SK-N-SH (cell line): Measurements from ENCODE around the gene LEMD1. TPM values are rescaled to one million over a fixed set of nuclear protein-coding genes. Genes with fewer than 3 reads are reported as not detected.

Experiments
- CTCF ChIA-PET: fragments of 300-600, 350-600 bp; formaldehyde crosslinking; extraction: SDS; loops from one replicate; lab custom pipeline; 2021; lab: Yijun Ruan, JAX
- POLR2A ChIA-PET: fragments of 350-600 bp; sonication (Branson Sonifier 250); formaldehyde crosslinking; extraction: SDS; loops from one replicate; lab custom pipeline; 2020; ENCODE audit warnings: antibody characterized with exemption, inconsistent platforms; lab: Yijun Ruan, JAX
- DNase-seq: peaks from one replicate; pipeline ENCODE4 v3.0.0; 2012
- H2AFZ ChIP-seq: fragments of 200-600 bp; sonication (generic); 2 replicates; pipeline ENCODE4 v1.8.1; 2016; ENCODE audit warnings: antibody characterized with exemption, mild to moderate bottlenecking, low read depth
- H3F3A ChIP-seq: fragments of 200-600 bp; sonication (generic); replicated peaks from 2 replicates; pipeline ENCODE3; 2016; ENCODE audit warnings: antibody characterized with exemption, mild to moderate bottlenecking; ENCODE audit not compliant: insufficient read depth
- H3K27ac ChIP-seq, 2 experiments: fragments of 200-500 bp in 1 of 2; fragments of 200-600 bp in 1 of 2; sonication (Bioruptor generic) in 1 of 2; sonication (generic), shearing (Covaris generic) in 1 of 2; 2 replicates each; pipeline versions ENCODE4 v1.5.1 to v1.6.1; 2014 to 2016; ENCODE audit warnings: low read depth in 2 of 2, inconsistent platforms in 1 of 2, low read length in 1 of 2, mild to moderate bottlenecking in 1 of 2, mixed read lengths in 1 of 2
- H3K27me3 ChIP-seq: fragments of 200-600 bp; sonication (generic), shearing (Covaris generic); 2 replicates; pipeline ENCODE4 v1.6.1; 2016; ENCODE audit warnings: mixed run types; ENCODE audit not compliant: insufficient read depth
- H3K36me3 ChIP-seq, 2 experiments: fragments of 200-500 bp in 1 of 2; fragments of 200-600 bp in 1 of 2; sonication (Bioruptor generic) in 1 of 2; sonication (generic) in 1 of 2; replicated peaks in 1 of 2; 2 replicates each; pipeline versions ENCODE3 to v1.5.1; 2014 to 2016; ENCODE audit warnings: low read length in 1 of 2, mild to moderate bottlenecking in 1 of 2; ENCODE audit not compliant: insufficient read depth in 2 of 2, control insufficient read depth in 1 of 2
- H3K4me1 ChIP-seq, 2 experiments: fragments of 200-500 bp in 1 of 2; fragments of 200-600 bp in 1 of 2; sonication (Bioruptor generic) in 1 of 2; sonication (generic), shearing (Covaris generic) in 1 of 2; 2 replicates each; pipeline versions ENCODE4 v1.5.1 to v1.6.1; 2014 to 2016; ENCODE audit warnings: low read depth in 1 of 2, low read length in 1 of 2, mixed run types in 1 of 2; ENCODE audit not compliant: insufficient read depth in 2 of 2, control insufficient read depth in 1 of 2
- H3K4me2 ChIP-seq: fragments of 200-600 bp; sonication (generic), shearing (Covaris generic); 2 replicates; pipeline ENCODE4 v1.6.1; 2017; ENCODE audit warnings: mixed run types
- H3K4me3 ChIP-seq, 2 experiments: fragments of 200-500 bp in 1 of 2; fragments of 200-600 bp in 1 of 2; sonication (Bioruptor generic) in 1 of 2; sonication (generic), shearing (Covaris generic) in 1 of 2; 2 replicates each; pipeline versions ENCODE4 v1.5.1 to v1.8.1; 2014 to 2016; ENCODE audit warnings: low read depth in 2 of 2, inconsistent platforms in 1 of 2, low read length in 1 of 2, mild to moderate bottlenecking in 1 of 2, mixed read lengths in 1 of 2, moderate library complexity in 1 of 2
- H3K79me2 ChIP-seq: fragments of 200-600 bp; sonication (generic); 2 replicates; pipeline ENCODE4 v1.8.1; 2017; ENCODE audit warnings: mild to moderate bottlenecking; ENCODE audit not compliant: insufficient read depth
- H3K9ac ChIP-seq: fragments of 200-600 bp; sonication (generic); 2 replicates; pipeline ENCODE4 v1.6.1; 2017; ENCODE audit warnings: mixed run types
- H3K9me2 ChIP-seq: fragments of 200-600 bp; sonication (generic); 2 replicates; pipeline ENCODE4 v1.6.1; 2017; ENCODE audit warnings: mixed run types
- H3K9me3 ChIP-seq: fragments of 200-600 bp; sonication (generic); 2 replicates; pipeline ENCODE4 v1.6.1; 2017; ENCODE audit warnings: mixed run types, mild to moderate bottlenecking, moderate library complexity
- H4K20me1 ChIP-seq: fragments of 200-600 bp; sonication (generic); 2 replicates; pipeline ENCODE4 v1.6.1; 2017; ENCODE audit warnings: mild to moderate bottlenecking, mixed run types; ENCODE audit not compliant: insufficient read depth
- FOXM1 ChIP-seq: IDR thresholded peaks from 2 replicates; pipeline ENCODE4 v1.4.0; 2012; ENCODE audit warnings: low read depth, mild to moderate bottlenecking
- MXI1 ChIP-seq: IDR thresholded peaks from 2 replicates; pipeline ENCODE4 v1.6.1; 2012; ENCODE audit warnings: mild to moderate bottlenecking, low read depth, low read length, improper control_type of control experiment
- NRF1 ChIP-seq: IDR thresholded peaks from 2 replicates; pipeline ENCODE4 v1.6.1; 2012; ENCODE audit warnings: low read depth, mild to moderate bottlenecking, low read length
- REST ChIP-seq: IDR thresholded peaks from 2 replicates; pipeline ENCODE4 v1.6.1; 2012; ENCODE audit warnings: mild to moderate bottlenecking, low read depth, low read length, moderate library complexity
- SIN3A ChIP-seq: IDR thresholded peaks from 2 replicates; pipeline ENCODE4 v1.6.1; 2012; ENCODE audit warnings: low read depth, mild to moderate bottlenecking, low read length, moderate library complexity, borderline replicate concordance
- TEAD4 ChIP-seq: IDR thresholded peaks from 2 replicates; pipeline ENCODE4 v1.4.0; 2012; ENCODE audit warnings: mild to moderate bottlenecking, borderline replicate concordance; ENCODE audit not compliant: insufficient read depth
- YY1 ChIP-seq: IDR thresholded peaks from 2 replicates; pipeline ENCODE4 v1.4.0; 2012; ENCODE audit warnings: low read depth, mild to moderate bottlenecking
- ZBTB33 ChIP-seq: IDR thresholded peaks from 2 replicates; pipeline ENCODE4 v1.4.0; 2012; ENCODE audit warnings: low read depth, borderline replicate concordance
- WGBS: methylation state at CpG from one replicate; pipeline ENCODE4 v1.1.6; 2017; ENCODE audit warnings: low lambda C conversion rate; 5-methylcytosine and 5-hydroxymethylcytosine counted together
- polyA plus RNA-seq, 3 experiments: library from polyadenylated mRNA; depleted of rRNA; stranded (reverse); fragments of >200 nt; gene quantifications; 2 replicates each; pipeline ENCODE4 v1.2.3, GENCODE V29; 2012
- TF ChIP-seq, protein P1 (sequence below): fragments of 200-600 bp; sonication (generic); IDR thresholded peaks from 2 replicates; pipeline ENCODE4 v1.6.1; 2017; ENCODE audit warnings: antibody characterized with exemption, mild to moderate bottlenecking, moderate library complexity

LEMD1 gene
- polyA plus RNA-seq, 1 of the 3 experiments (the other 2 are of a cell fraction) = not detected

- H4K20me1 ChIP-seq = no peaks in the 10 kb centered on the region
- 33% methylated on average over 17 of the region's 59 CpGs for WGBS
- H3K9me2 ChIP-seq = no peaks in the 10 kb centered on the region
- H3K27ac ChIP-seq = no peak overlapping the region
- no peak overlapping the region for H3K9ac ChIP-seq
- TF ChIP-seq MXI1 = peak; percentile 61; the same call in 1 of the 2 replicates
- no peak for TF ChIP-seq FOXM1
- no peaks in the 10 kb centered on the region for H3K79me2 ChIP-seq
- peak overlapping the region; percentile 76 for H3K4me2 ChIP-seq
- no peaks in the 10 kb centered on the region for H3F3A ChIP-seq
- peaks cover 0 to 7% of the 10 kb centered on the region in 2 experiments; a peak in 1 of 4 replicates for H3K4me1 ChIP-seq
- POLR2A ChIA-PET = interaction anchor here (0.6 kb wide), 1 partner anchor 37 kb away, joined by 3 read pairs; no protein-coding TSS in a partner anchor
- H3K9me3 ChIP-seq = no peaks in the 10 kb centered on the region
- H2AFZ ChIP-seq = peak overlapping the region; percentile 61; the same call in 1 of the 2 replicates
- peak overlapping the region; percentile 41 to 56 for H3K4me3 ChIP-seq
- peak; percentile 77 for DNase-seq
- CTCF ChIA-PET = interaction anchor here (0.8 to 9.5 kb wide), 8 partner anchors 8 to 598 kb away, joined by 3 to 79 read pairs (median 6); no protein-coding TSS in a partner anchor
- no peaks in the 10 kb centered on the region for H3K36me3 ChIP-seq
- H3K27me3 ChIP-seq = peaks cover 11% of the 10 kb centered on the region; the same call in 1 of the 2 replicates
Measured at GRCh38 chr1:205344066-205344928, 77.6 kb downstream of the LEMD1 start.

- Histone ChIP-seq H3K79me2 (no peaks in the 10 kb centered on the region), H3K4me3 (peak overlapping the region; percentile 41 to 56), H3K36me3 (no peaks in the 10 kb centered on the region), H3F3A (no peaks in the 10 kb centered on the region), H3K27ac (no peak overlapping the region), H3K9me2 (no peaks in the 10 kb centered on the region), H3K9ac (no peak overlapping the region), H2AFZ (peak overlapping the region; percentile 61; the same call in 1 of the 2 replicates), H3K27me3 (peaks cover 11% of the 10 kb centered on the region; the same call in 1 of the 2 replicates), H3K4me2 (peak overlapping the region; percentile 76)
- ChIA-PET POLR2A (no interaction called here), CTCF (interaction anchor here (0.9 to 9.5 kb wide), 6 partner anchors 7 to 143 kb away, joined by 3 to 79 read pairs (median 10); no protein-coding TSS in a partner anchor)
- TF ChIP-seq SIN3A = no peak
- TF ChIP-seq, protein P1, sequence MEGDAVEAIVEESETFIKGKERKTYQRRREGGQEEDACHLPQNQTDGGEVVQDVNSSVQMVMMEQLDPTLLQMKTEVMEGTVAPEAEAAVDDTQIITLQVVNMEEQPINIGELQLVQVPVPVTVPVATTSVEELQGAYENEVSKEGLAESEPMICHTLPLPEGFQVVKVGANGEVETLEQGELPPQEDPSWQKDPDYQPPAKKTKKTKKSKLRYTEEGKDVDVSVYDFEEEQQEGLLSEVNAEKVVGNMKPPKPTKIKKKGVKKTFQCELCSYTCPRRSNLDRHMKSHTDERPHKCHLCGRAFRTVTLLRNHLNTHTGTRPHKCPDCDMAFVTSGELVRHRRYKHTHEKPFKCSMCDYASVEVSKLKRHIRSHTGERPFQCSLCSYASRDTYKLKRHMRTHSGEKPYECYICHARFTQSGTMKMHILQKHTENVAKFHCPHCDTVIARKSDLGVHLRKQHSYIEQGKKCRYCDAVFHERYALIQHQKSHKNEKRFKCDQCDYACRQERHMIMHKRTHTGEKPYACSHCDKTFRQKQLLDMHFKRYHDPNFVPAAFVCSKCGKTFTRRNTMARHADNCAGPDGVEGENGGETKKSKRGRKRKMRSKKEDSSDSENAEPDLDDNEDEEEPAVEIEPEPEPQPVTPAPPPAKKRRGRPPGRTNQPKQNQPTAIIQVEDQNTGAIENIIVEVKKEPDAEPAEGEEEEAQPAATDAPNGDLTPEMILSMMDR = peak; percentile 36
- TF ChIP-seq, all 33 proteins: peak for 1
- Histone ChIP-seq H4K20me1 (no peaks in the 10 kb centered on the region), H3K9me3 (no peaks in the 10 kb centered on the region), H3K4me1 (peaks cover 0 to 7% of the 10 kb centered on the region in 2 experiments; a peak in 1 of 4 replicates)
- 25% methylated on average over 4 of the region's 63 CpGs for WGBS
- peak; percentile 83 for DNase-seq
Measured at GRCh38 chr1:205343431-205344065, 78.3 kb downstream of the LEMD1 start.

DNA sequence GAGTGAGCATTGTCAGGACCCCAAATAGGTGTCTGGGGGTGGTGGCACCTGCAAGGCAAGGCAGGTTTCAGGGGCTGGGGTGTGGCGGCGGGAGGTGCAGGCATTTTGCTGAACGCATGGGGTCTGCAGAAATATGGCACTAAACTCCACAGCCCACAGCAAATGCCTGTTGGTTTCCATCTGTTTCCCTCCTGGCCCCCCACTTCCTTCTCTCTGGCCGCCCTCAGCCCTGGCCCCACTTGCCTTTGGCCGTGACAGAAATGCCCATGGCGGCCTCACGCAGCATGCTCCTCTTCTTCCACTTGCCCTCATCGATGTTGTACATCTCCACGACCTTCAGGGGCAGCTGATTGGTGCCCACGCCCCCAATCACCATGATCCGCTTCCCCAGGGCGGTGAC, 78.9 kb downstream of the LEMD1 start:
- no peaks in the 10 kb centered on the region for H3K9me3 ChIP-seq
- no peaks in the 10 kb centered on the region for H3K79me2 ChIP-seq
- no peaks in the 10 kb centered on the region for H4K20me1 ChIP-seq
- peak overlapping the region; percentile 76; the same call in 1 of the 2 replicates for H3K4me2 ChIP-seq
- no peak overlapping the region for H3K27ac ChIP-seq
- no peak overlapping the region for H3K9ac ChIP-seq
- no peaks in the 10 kb centered on the region for H3K36me3 ChIP-seq
- 92% methylated on average over 6 of the region's 12 CpGs for WGBS
- H3K27me3 ChIP-seq = peaks cover 11% of the 10 kb centered on the region; the same call in 1 of the 2 replicates
- H2AFZ ChIP-seq = no peak overlapping the region; the same call in 1 of the 2 replicates
- peaks cover 0 to 7% of the 10 kb centered on the region in 2 experiments; a peak in 1 of 4 replicates for H3K4me1 ChIP-seq
- no peaks in the 10 kb centered on the region for H3F3A ChIP-seq
- DNase-seq = no peak
- H3K9me2 ChIP-seq = no peaks in the 10 kb centered on the region
- no peak for TF ChIP-seq YY1
- no peak for TF ChIP-seq ZBTB33
- TF ChIP-seq NRF1 = no peak
- no peak for TF ChIP-seq REST
- TF ChIP-seq TEAD4 = no peak
- no peak overlapping the region; a peak in 1 of 4 replicates for H3K4me3 ChIP-seq
- ChIA-PET POLR2A (no interaction called here), CTCF (interaction anchor here (1.2 to 9.5 kb wide), 7 partner anchors 7 to 144 kb away, joined by 4 to 79 read pairs (median 8); no protein-coding TSS in a partner anchor)
